ENCODE data around the gene RXRA.

GRCh38 chr9:134454476-134454857 lies 128.2 kb downstream of the RXRA start:
- TF ChIP-seq CTCF (IDR thresholded peaks at IDR 0.05) (no peak), POLR2A (IDR thresholded peaks at IDR 0.05) (no peak)
